Measurements from ENCODE around the gene PLEKHS1. TPM values are rescaled to one million over a fixed set of nuclear protein-coding genes. Genes with fewer than 3 reads are reported as not detected.

Gene PLEKHS1
- not detected in 2 replicates for total RNA-seq

DNA sequence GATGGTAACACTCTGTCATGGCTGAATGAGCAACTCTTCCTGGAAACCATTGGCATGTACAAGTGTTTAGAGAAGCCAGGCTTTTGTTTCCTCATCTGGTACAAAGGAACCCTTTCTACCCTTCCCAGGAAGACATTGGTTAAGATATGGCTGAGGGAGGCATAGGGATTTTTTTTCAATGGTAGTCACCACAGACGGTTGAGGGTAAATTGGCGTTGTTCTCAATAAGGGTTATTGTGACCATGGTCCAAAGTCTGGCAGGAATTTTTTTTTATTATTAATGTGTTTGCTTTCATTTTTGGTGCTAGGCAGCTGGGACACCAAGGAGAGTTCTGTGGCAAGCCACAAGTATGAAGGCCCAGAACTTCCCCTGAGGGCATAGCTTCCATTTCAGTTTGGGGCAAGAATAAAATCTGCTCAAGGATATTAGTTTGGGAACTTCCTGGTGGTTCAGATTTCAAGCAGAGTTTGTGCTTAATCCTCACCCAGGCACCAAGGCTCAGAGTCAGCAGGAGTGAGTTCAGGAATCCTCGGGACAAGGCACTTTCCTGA, at the start of gene PLEKHS1:
Gene PLEKHS1, plus strand, starts transcription at position 502 of the 552 bp plus-strand sequence. CDS start 3,596 bp downstream, outside the sequence.
- DNase-seq (ENCODE audit: extremely low read depth, low read depth, low spot score) = no peak

GRCh38 chr10:113704637-113705343, 46.7 kb upstream of the PLEKHS1 start:
- no peak for DNase-seq (ENCODE audit: extremely low read depth, low read depth, low spot score)

DNA sequence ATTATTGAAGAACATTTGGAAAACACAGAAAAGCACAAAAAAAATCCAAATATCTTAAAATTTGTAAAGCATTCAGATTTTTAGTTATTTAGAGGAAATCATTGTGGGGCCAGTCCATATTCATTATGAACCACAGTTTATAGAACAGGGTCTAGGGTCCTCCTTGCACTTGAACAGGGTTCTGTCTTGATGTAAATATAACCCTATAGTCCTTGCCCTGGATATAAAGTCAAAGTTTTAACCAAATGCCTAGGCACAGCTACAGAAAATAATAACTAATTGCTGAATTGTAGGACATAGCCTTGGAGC, 46.2 kb upstream of the PLEKHS1 start:
- no peak for DNase-seq (ENCODE audit: extremely low read depth, low read depth, low spot score)

- no peak for DNase-seq (ENCODE audit: extremely low read depth, low read depth, low spot score)
These were observed 44.9 kb upstream of the PLEKHS1 start for GRCh38 chr10:113706623-113707022.

- no peak for DNase-seq (ENCODE audit: extremely low read depth, low read depth, low spot score)
These were observed 42.8 kb upstream of the PLEKHS1 start for GRCh38 chr10:113708640-113709039.

- no peak for DNase-seq (ENCODE audit: extremely low read depth, low read depth, low spot score)
These were observed 42.2 kb upstream of the PLEKHS1 start for GRCh38 chr10:113709221-113709838.

DNA sequence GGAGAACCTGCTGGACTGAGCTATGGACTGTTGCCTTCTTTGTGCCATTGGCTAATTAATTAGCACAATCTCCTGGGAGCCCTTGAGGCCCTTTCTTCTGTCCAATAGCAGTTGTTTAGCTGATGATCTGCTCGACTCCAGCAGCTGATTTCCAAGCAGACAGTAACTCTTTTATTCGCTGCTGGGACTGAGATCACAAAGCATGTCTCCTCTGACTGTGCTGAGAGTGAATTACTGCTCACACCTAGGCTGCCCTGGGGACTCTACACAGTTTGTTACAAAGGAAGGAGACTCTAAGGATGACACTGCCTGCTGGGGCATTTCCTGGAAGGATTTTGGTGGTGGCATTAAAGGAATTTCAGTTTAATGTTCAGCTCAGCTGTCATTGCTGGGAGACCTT, 40.3 kb upstream of the PLEKHS1 start:
- DNase-seq (ENCODE audit: extremely low read depth, low read depth, low spot score) = no peak

DNA sequence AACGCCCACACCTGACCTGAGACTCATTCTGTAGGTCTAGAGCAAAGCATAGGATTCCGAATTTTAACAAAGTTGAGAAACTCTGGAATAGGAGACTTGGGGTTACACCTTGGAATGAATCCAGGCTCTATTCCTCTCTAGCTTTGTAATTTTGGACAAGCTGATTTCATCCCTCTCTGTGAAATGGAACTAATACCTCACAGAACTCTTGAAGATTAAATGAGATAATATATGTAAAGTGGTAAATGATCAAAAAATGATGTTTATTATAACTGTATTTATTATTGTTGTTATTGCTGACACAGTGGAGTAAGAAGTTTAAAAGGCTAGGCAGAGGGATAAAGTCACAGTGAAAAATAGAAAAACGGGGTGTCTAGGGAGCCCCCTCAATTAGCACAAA, 39.5 kb upstream of the PLEKHS1 start:
- DNase-seq (ENCODE audit: extremely low read depth, low read depth, low spot score) = no peak

DNA sequence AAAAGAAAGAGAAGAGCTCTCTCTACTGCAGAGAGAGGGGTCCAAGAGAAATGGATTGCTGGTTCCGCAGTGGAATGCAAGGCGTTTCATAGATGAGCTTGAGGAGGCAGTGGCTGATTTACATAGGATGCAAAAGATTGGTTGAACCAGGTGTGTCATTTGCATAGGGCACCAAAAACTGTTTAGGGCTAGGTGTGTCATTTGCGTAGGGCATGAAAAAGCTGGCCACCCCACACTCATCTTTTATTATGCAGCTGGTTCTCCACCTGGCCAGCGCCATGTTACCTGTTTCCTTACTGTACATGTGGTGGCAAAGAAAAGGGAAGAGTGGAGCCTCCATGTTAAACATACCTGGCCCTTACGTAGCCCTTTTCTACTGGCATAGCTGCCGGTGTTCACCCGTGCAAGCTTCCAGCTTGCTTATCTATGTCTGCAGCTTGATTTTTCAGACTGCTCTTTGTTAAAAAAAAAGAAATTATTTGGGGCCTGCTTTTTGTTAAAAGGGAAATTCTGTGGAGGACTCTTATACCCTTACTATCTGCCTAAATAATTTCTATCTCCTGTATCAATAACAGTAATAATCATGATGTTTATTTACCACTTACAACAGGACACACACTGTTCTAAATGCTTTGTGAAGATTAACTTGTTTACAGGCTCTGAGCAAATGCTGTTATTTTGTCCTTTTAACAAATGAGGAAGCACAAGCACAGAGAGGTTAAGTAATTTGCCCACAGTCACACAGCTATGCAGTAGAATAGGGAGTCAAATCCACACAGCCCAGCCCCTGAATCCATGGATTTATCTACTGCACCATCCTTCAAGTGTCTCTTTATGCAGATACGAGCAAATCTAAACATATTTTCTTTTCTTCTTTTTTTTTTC, 38.5 kb upstream of the PLEKHS1 start:
- no peak for DNase-seq (ENCODE audit: extremely low read depth, low read depth, low spot score)

DNA sequence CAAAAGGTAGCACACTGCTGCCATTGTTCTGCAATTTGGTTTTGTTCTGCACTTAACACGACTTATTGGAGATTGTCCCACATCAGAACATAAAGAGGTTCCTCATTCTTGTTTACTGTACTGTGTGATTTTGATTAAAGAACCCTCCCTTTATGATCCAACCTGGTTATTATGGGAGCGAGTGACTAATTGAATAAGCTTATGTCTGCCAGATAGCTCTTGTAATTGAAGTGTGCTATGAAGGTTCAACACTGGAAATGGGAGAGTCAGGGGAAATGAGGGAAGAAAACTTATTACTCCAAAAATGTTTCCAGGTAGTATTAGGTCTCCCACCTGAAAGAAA, 37.9 kb upstream of the PLEKHS1 start:
- DNase-seq (ENCODE audit: extremely low read depth, low read depth, low spot score) = no peak

DNA sequence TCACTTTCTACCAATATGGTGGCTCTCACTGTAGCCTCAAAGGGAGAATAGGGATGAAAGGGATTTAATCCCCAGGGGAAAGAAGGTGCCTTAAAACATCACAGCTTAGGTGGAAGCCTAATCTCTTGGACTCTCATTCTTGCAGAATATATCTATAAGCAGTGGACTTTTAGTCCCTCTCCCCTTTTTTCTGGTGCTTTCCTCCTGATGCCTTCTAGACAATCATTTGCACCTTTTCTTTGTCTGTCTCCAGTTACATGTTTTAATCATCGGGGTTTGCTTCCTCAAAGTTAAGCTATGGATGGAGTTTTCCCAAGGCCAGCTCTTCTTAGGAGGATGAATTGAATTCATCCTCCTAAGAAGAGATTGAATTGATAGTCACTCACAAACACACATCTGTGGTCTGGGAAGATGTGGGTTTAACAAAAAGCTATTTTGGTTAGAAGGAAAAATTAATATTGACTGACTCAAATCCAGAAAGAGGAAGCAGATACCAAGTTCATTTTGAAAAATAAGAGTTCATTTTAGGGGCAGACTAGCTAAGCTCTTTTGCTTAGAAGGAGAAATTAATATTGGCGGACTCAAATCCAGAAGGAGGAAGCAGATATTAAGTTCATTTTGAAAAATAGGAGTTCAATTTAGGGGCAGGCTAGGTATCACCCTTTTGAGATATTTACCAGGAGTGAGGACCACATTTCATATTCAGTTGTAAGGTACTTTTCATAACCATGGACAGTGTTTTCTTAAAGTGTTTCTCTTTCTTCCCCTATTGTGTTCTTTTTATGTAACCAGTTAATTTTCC, 35.2 kb upstream of the PLEKHS1 start:
- DNase-seq (ENCODE audit: extremely low read depth, low read depth, low spot score) = no peak

GRCh38 chr10:113718969-113719822, 32.3 kb upstream of the PLEKHS1 start:
- DNase-seq (ENCODE audit: extremely low read depth, low read depth, low spot score) = no peak

- no peak for DNase-seq (ENCODE audit: extremely low read depth, low read depth, low spot score)
These were observed 31.1 kb upstream of the PLEKHS1 start for GRCh38 chr10:113720386-113720785.

- DNase-seq (ENCODE audit: extremely low read depth, low read depth, low spot score) = no peak
These were observed 19.2 kb upstream of the PLEKHS1 start for GRCh38 chr10:113732160-113732881.

DNA sequence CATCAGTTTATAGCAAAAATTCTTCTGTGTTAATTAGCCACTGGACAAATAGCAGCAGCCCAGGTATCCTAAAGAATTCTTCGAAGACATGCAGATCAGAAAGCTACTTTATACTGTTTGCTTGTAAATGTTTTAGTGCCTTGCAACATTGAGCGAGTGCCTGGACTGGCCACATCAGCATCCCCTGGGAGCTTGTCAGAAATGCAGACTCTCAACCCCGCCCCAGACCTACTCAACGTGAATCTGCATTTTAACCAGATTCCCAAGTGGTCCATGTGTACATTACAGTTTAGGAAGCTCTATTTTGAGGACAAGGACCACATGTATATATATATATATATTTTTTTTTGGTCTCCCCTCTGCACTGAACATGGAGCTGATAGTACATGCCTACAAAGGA, 18.5 kb upstream of the PLEKHS1 start:
- no peak for DNase-seq (ENCODE audit: extremely low read depth, low read depth, low spot score)

GRCh38 chr10:113733635-113734034, 17.8 kb upstream of the PLEKHS1 start:
- DNase-seq (ENCODE audit: extremely low read depth, low read depth, low spot score) = no peak

- no peak for DNase-seq (ENCODE audit: extremely low read depth, low read depth, low spot score)
These were observed 15.6 kb upstream of the PLEKHS1 start for GRCh38 chr10:113735913-113736312.

DNA sequence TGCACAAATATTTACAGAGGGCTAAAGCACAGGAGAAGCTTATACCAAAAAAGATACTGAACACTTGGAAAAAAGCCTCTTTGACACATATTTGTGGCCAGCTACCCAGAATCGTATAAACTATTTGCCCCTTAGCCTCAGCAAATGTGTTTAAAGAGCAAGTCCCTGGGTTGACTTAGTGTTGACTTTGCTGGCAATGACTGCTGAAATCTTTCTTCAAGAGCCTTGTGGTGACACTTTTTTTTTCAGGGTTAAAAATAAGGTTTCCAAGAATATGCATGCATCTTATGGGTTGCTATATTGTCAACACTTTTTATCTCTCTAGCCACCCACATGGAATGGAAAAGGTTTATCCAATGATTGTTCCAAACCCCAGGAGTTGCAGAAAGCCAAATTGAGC, 14.9 kb upstream of the PLEKHS1 start:
- DNase-seq (ENCODE audit: extremely low read depth, low read depth, low spot score) = no peak

- DNase-seq (ENCODE audit: extremely low read depth, low read depth, low spot score) = no peak
These were observed 12.5 kb upstream of the PLEKHS1 start for GRCh38 chr10:113739031-113739430.

Data from glomerular endothelial cell (primary cell).